GM12864 (cell line): Measurements from ENCODE around the gene BTBD3.

Source experiments
- DNase-seq: peaks from one replicate; pipeline ENCODE4 v3.0.0-alpha.2; 2011; ENCODE audit warnings: low read depth
- H3K4me3 ChIP-seq: 2 replicates; pipeline ENCODE4 v1.5.1; 2011; ENCODE audit warnings: mild to moderate bottlenecking, low read depth, low read length, control low read depth
- CTCF ChIP-seq: IDR thresholded peaks from 2 replicates; pipeline ENCODE4 v1.5.1; 2011; ENCODE audit warnings: low read depth, mild to moderate bottlenecking, moderate library complexity, low read length, control low read depth, inconsistent platforms; ENCODE audit errors: missing control alignments

BTBD3 gene

GRCh38 chr20:11941593-11942246, 24.0 kb downstream of the BTBD3 start:
- no peak for DNase-seq
- TF ChIP-seq CTCF = no peak

GRCh38 chr20:11943778-11944177, 26.1 kb downstream of the BTBD3 start:
- no peak overlapping the region for H3K4me3 ChIP-seq
- TF ChIP-seq CTCF = no peak
- DNase-seq = no peak

More at GRCh38 chr20:11941593-11942246, 24.0 kb downstream of the BTBD3 start:
- no peak overlapping the region for H3K4me3 ChIP-seq

GRCh38 chr20:11948806-11949205, 31.1 kb downstream of the BTBD3 start:
- no peak for TF ChIP-seq CTCF
- no peak overlapping the region for H3K4me3 ChIP-seq
- no peak for DNase-seq

GRCh38 chr20:11949711-11950110, 32.0 kb downstream of the BTBD3 start:
- no peak for DNase-seq
- TF ChIP-seq CTCF = no peak
- no peak overlapping the region for H3K4me3 ChIP-seq

- no peak overlapping the region for H3K4me3 ChIP-seq
- no peak for DNase-seq
- TF ChIP-seq CTCF = no peak
Observed at GRCh38 chr20:11951696-11952095, 34.0 kb downstream of the BTBD3 start.

GRCh38 chr20:11952639-11953038, 34.9 kb downstream of the BTBD3 start:
- DNase-seq = no peak
- H3K4me3 ChIP-seq = no peak overlapping the region
- TF ChIP-seq CTCF = no peak

- no peak overlapping the region for H3K4me3 ChIP-seq
- no peak for TF ChIP-seq CTCF
- DNase-seq = no peak
Observed at GRCh38 chr20:11957911-11958310, 40.2 kb downstream of the BTBD3 start.
